HUES64 (cell line): ENCODE measurements around the gene KAZN.

ENCODE experiments used
- H3K27ac ChIP-seq: 2 replicates; pipeline ENCODE4 v1.7.0; 2013; ENCODE audit warnings: low read depth, low read length, inconsistent platforms
- H3K27me3 ChIP-seq: 2 replicates; pipeline ENCODE4 v1.6.1; 2013; ENCODE audit warnings: mild to moderate bottlenecking, low read length; ENCODE audit not compliant: insufficient read depth
- H3K36me3 ChIP-seq: 2 replicates; pipeline ENCODE4 v1.6.1; 2013; ENCODE audit warnings: mild to moderate bottlenecking, low read length; ENCODE audit not compliant: insufficient read depth
- H3K4me1 ChIP-seq: 2 replicates; pipeline ENCODE4 v1.6.1; 2013; ENCODE audit warnings: mild to moderate bottlenecking, low read length, moderate library complexity; ENCODE audit not compliant: insufficient read depth
- H3K4me3 ChIP-seq: 2 replicates; pipeline ENCODE4 v1.5.1; 2013; ENCODE audit warnings: mild to moderate bottlenecking, low read length, moderate library complexity
- H3K9ac ChIP-seq: 2 replicates; pipeline ENCODE4 v1.6.1; 2013; ENCODE audit warnings: mild to moderate bottlenecking, low read depth, low read length
- H3K9me3 ChIP-seq: 2 replicates; pipeline ENCODE4 v1.6.1; 2013; ENCODE audit warnings: low read depth, low read length; ENCODE audit not compliant: insufficient read depth
- WGBS: fragments of 150-250, 120-280 bp; methylation state at CpG from one replicate; pipeline ENCODE4 v1.1.7; 2013; ENCODE audit warnings: missing lambda C conversion rate; 5-methylcytosine and 5-hydroxymethylcytosine counted together

Gene KAZN

GRCh38 chr1:14676400-14676799 lies 77.9 kb downstream of the KAZN start:
- peaks cover 18% of the 10 kb centered on the region for H3K4me1 ChIP-seq
- H3K9me3 ChIP-seq, result peaks cover 7% of the 10 kb centered on the region
- H3K36me3 ChIP-seq, result no peaks in the 10 kb centered on the region
- no peaks in the 10 kb centered on the region for H3K27me3 ChIP-seq
- no peak overlapping the region for H3K9ac ChIP-seq
- H3K4me3 ChIP-seq, result no peak overlapping the region
- no peak overlapping the region for H3K27ac ChIP-seq
- 95% methylated on average over 4 of the region's 4 CpGs for WGBS

- H3K9me3 ChIP-seq, result peaks cover 7% of the 10 kb centered on the region
- peaks cover 18% of the 10 kb centered on the region for H3K4me1 ChIP-seq
- no peak overlapping the region for H3K27ac ChIP-seq
- H3K27me3 ChIP-seq, result no peaks in the 10 kb centered on the region
- H3K36me3 ChIP-seq, result no peaks in the 10 kb centered on the region
- no peak overlapping the region for H3K4me3 ChIP-seq
- WGBS, result 93% methylated on average over 3 of the region's 3 CpGs
- H3K9ac ChIP-seq, result no peak overlapping the region
Measured at GRCh38 chr1:14677292-14677971, 78.9 kb downstream of the KAZN start.

- Histone ChIP-seq H3K4me1 (peaks cover 22% of the 10 kb centered on the region), H3K4me3 (no peak overlapping the region), H3K9me3 (peaks cover 7% of the 10 kb centered on the region), H3K9ac (no peak overlapping the region), H3K36me3 (no peaks in the 10 kb centered on the region), H3K27me3 (no peaks in the 10 kb centered on the region), H3K27ac (no peak overlapping the region)
- WGBS, result 91% methylated on average over 13 of the region's 13 CpGs
Measured at GRCh38 chr1:14678011-14678638, 79.6 kb downstream of the KAZN start.

GRCh38 chr1:14679027-14679688 lies 80.7 kb downstream of the KAZN start:
- H3K4me3 ChIP-seq, result no peak overlapping the region
- no peaks in the 10 kb centered on the region for H3K27me3 ChIP-seq
- H3K9ac ChIP-seq, result no peak overlapping the region
- no peak overlapping the region for H3K27ac ChIP-seq
- H3K36me3 ChIP-seq, result no peaks in the 10 kb centered on the region
- peaks cover 23% of the 10 kb centered on the region for H3K4me1 ChIP-seq
- H3K9me3 ChIP-seq, result peaks cover 7% of the 10 kb centered on the region
- 74% methylated on average over 10 of the region's 10 CpGs for WGBS

GRCh38 chr1:14681182-14681581 lies 82.7 kb downstream of the KAZN start:
- H3K9me3 ChIP-seq, result peaks cover 5% of the 10 kb centered on the region
- no peaks in the 10 kb centered on the region for H3K27me3 ChIP-seq
- no peak overlapping the region for H3K4me3 ChIP-seq
- no peak overlapping the region for H3K9ac ChIP-seq
- H3K27ac ChIP-seq, result no peak overlapping the region
- 95% methylated on average over 3 of the region's 3 CpGs for WGBS
- peaks cover 23% of the 10 kb centered on the region for H3K4me1 ChIP-seq
- H3K36me3 ChIP-seq, result no peaks in the 10 kb centered on the region

GRCh38 chr1:14682941-14683621 lies 84.6 kb downstream of the KAZN start:
- Histone ChIP-seq H3K4me1 (peaks cover 28% of the 10 kb centered on the region), H3K27me3 (no peaks in the 10 kb centered on the region), H3K4me3 (no peak overlapping the region), H3K9me3 (no peaks in the 10 kb centered on the region), H3K27ac (no peak overlapping the region), H3K36me3 (no peaks in the 10 kb centered on the region), H3K9ac (no peak overlapping the region)
- WGBS, result 81% methylated on average over 15 of the region's 15 CpGs

GRCh38 chr1:14685078-14685477 lies 86.6 kb downstream of the KAZN start:
- Histone ChIP-seq H3K4me1 (peaks cover 14% of the 10 kb centered on the region; the same call in 1 of the 2 replicates), H3K36me3 (no peaks in the 10 kb centered on the region), H3K27ac (no peak overlapping the region), H3K9ac (no peak overlapping the region), H3K4me3 (no peak overlapping the region), H3K27me3 (no peaks in the 10 kb centered on the region), H3K9me3 (no peaks in the 10 kb centered on the region)
- WGBS, result 96% methylated on average over 3 of the region's 3 CpGs

- no peaks in the 10 kb centered on the region for H3K27me3 ChIP-seq
- H3K4me1 ChIP-seq, result peaks cover 16% of the 10 kb centered on the region; the same call in 1 of the 2 replicates
- H3K36me3 ChIP-seq, result no peaks in the 10 kb centered on the region
- H3K9ac ChIP-seq, result no peak overlapping the region
- WGBS, result 44% methylated on average over 4 of the region's 4 CpGs
- no peak overlapping the region for H3K4me3 ChIP-seq
- peak overlapping the region; percentile 56; the same call in 1 of the 2 replicates for H3K27ac ChIP-seq
- H3K9me3 ChIP-seq, result no peaks in the 10 kb centered on the region
Measured at GRCh38 chr1:14686701-14687100, 88.2 kb downstream of the KAZN start.

GRCh38 chr1:14687147-14687546 lies 88.7 kb downstream of the KAZN start:
- WGBS, result 92% methylated on average over 4 of the region's 4 CpGs
- no peak overlapping the region for H3K27ac ChIP-seq
- H3K36me3 ChIP-seq, result no peaks in the 10 kb centered on the region
- H3K27me3 ChIP-seq, result no peaks in the 10 kb centered on the region
- H3K4me1 ChIP-seq, result peaks cover 16% of the 10 kb centered on the region; the same call in 1 of the 2 replicates
- H3K4me3 ChIP-seq, result no peak overlapping the region
- H3K9ac ChIP-seq, result no peak overlapping the region
- H3K9me3 ChIP-seq, result no peaks in the 10 kb centered on the region

- Histone ChIP-seq H3K4me1 (peaks cover 12% of the 10 kb centered on the region; the same call in 1 of the 2 replicates), H3K9me3 (no peaks in the 10 kb centered on the region), H3K4me3 (no peak overlapping the region), H3K27me3 (no peaks in the 10 kb centered on the region), H3K36me3 (no peaks in the 10 kb centered on the region), H3K9ac (no peak overlapping the region), H3K27ac (no peak overlapping the region)
- WGBS, result 92% methylated on average over 15 of the region's 15 CpGs
Measured at GRCh38 chr1:14689996-14690615, 91.6 kb downstream of the KAZN start.
